ENCODE results near the gene NFASC. TPM values are rescaled to one million over a fixed set of nuclear protein-coding genes. Genes with fewer than 3 reads are reported as not detected.

Gene NFASC
- total and polyA plus RNA-seq, 9 of the 15 experiments (the other 6 are each of a cell fraction or from before 2014, with no cell fraction given), result 0.03 to 0.16 (median 0.06) TPM; not detected in 6

DNA sequence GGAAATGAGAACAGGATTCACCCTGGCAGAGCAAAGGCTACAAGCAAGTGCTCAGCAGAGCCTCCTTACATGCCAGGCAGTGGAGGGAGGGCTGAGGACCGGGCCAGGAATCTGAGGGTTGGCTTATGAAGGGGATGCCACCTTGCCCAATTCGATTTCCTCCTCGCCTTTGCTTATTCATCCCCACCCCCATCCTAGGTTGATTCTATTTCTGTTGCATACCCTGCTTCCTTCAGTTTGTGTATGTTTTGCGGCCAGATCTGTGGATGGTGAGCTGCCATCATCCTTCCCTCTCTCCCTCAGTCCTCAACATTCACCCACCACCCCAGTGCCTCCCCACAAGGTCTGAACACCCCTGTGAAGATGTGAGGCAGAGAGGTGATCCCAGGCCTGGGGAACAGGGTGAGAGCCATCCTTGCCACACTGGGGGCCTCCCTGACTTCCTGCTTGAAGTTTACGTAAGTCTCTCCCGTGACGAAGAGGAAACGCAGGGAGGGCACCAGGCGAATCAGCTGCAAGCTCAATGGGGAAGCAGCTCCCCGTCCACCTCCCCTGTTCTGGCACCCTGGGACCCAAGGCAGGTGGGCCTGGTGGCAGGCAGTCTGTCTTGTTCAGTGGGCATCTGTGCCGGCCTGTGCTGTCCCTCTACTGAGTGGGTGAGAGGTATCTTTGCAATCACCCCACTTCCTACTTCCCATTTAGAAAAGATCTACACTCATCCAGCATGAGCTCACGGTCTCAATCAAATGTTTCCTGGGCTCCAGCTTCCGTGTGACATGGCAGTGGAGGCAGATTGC is 121.7 kb downstream of the NFASC start:
- H3K27ac ChIP-seq (ENCODE audit: extremely low read depth, low read depth, low read length), result no peak overlapping the region
- ChIA-PET POLR2A (interaction anchor here (0.6 to 1.4 kb wide), 6 partner anchors 9 to 121 kb away, joined by 3 to 4 read pairs (median 4); no protein-coding TSS in a partner anchor), CTCF (ENCODE audit: low intra/inter-chr PET ratio) (no interaction called here)
- intact Hi-C loops (cut with micrococcal nuclease) (no loop called here), in situ Hi-C loops (cut with MboI) (no loop called here)
- no peaks in the 10 kb centered on the region for H3K36me3 ChIP-seq (ENCODE audit: control insufficient read depth, insufficient read depth, low read length)
- TF ChIP-seq, protein P1, sequence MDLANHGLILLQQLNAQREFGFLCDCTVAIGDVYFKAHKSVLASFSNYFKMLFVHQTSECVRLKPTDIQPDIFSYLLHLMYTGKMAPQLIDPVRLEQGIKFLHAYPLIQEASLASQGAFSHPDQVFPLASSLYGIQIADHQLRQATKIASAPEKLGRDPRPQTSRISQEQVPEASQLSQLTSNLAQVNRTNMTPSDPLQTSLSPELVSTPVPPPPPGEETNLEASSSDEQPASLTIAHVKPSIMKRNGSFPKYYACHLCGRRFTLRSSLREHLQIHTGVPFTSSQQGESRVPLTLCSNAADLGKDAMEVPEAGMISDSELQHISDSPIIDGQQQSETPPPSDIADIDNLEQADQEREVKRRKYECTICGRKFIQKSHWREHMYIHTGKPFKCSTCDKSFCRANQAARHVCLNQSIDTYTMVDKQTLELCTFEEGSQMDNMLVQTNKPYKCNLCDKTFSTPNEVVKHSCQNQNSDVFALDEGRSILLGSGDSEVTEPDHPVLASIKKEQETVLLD (IDR thresholded peaks at IDR 0.05), result no peak
- TF ChIP-seq GATA2 (CRISPR knock-in tag; IDR thresholded peaks at IDR 0.05) (no peak), TARDBP (IDR thresholded peaks at IDR 0.05) (no peak), NRF1 (conservative IDR thresholded peaks at IDR 0.05 in 1 of 2, IDR thresholded peaks at IDR 0.05 in 1 of 2) (no peak)
- TF ChIP-seq, protein P2, sequence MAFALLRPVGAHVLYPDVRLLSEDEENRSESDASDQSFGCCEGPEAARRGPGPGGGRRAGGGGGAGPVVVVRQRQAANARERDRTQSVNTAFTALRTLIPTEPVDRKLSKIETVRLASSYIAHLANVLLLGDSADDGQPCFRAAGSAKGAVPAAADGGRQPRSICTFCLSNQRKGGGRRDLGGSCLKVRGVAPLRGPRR (CRISPR knock-in tag; IDR thresholded peaks at IDR 0.05), result no peak
- TF ChIP-seq, protein P3, sequence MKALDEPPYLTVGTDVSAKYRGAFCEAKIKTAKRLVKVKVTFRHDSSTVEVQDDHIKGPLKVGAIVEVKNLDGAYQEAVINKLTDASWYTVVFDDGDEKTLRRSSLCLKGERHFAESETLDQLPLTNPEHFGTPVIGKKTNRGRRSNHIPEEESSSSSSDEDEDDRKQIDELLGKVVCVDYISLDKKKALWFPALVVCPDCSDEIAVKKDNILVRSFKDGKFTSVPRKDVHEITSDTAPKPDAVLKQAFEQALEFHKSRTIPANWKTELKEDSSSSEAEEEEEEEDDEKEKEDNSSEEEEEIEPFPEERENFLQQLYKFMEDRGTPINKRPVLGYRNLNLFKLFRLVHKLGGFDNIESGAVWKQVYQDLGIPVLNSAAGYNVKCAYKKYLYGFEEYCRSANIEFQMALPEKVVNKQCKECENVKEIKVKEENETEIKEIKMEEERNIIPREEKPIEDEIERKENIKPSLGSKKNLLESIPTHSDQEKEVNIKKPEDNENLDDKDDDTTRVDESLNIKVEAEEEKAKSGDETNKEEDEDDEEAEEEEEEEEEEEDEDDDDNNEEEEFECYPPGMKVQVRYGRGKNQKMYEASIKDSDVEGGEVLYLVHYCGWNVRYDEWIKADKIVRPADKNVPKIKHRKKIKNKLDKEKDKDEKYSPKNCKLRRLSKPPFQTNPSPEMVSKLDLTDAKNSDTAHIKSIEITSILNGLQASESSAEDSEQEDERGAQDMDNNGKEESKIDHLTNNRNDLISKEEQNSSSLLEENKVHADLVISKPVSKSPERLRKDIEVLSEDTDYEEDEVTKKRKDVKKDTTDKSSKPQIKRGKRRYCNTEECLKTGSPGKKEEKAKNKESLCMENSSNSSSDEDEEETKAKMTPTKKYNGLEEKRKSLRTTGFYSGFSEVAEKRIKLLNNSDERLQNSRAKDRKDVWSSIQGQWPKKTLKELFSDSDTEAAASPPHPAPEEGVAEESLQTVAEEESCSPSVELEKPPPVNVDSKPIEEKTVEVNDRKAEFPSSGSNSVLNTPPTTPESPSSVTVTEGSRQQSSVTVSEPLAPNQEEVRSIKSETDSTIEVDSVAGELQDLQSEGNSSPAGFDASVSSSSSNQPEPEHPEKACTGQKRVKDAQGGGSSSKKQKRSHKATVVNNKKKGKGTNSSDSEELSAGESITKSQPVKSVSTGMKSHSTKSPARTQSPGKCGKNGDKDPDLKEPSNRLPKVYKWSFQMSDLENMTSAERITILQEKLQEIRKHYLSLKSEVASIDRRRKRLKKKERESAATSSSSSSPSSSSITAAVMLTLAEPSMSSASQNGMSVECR (CRISPR knock-in tag; IDR thresholded peaks at IDR 0.05), result no peak
- H3K4me3 ChIP-seq, result no peak overlapping the region
- H3K79me2 ChIP-seq (ENCODE audit: control insufficient read depth, insufficient read depth, low read length), result no peaks in the 10 kb centered on the region
- H3K9ac ChIP-seq (ENCODE audit: insufficient read depth in 1 of 2, low read depth in 2 of 2, low read length in 2 of 2), result no peak overlapping the region
- peaks cover 66 to 91% of the 10 kb centered on the region in 2 experiments for H3K27me3 ChIP-seq (ENCODE audit: control insufficient read depth in 2 of 2, insufficient read depth in 2 of 2, low read length in 2 of 2)
- no peak for FAIRE-seq
- DNase-seq (ENCODE audit: extremely low read depth in 1 of 4, low spot score in 3 of 4), result no peak
- no peak overlapping the region for H3K4me2 ChIP-seq (ENCODE audit: insufficient read depth, low read length)
- H4K20me1 ChIP-seq (replicated peaks; ENCODE audit: control insufficient read depth, insufficient read depth, low read length), result peaks cover 21% of the 10 kb centered on the region; the same call in 1 of the 2 replicates
- 0 out of 5 replicates have a peak, but pooled peaks cover 0 to 2% of the 10 kb centered on the region in 2 experiments for H3K4me1 ChIP-seq (replicated peaks in 1 of 2; ENCODE audit: control insufficient read depth in 2 of 2, insufficient read depth in 2 of 2, low read length in 2 of 2)
- no peaks in the 10 kb centered on the region for H3K9me1 ChIP-seq (ENCODE audit: control insufficient read depth, insufficient read depth, low read length)
- no peak for ATAC-seq
- no peak overlapping the region for H2AFZ ChIP-seq (ENCODE audit: low read depth, low read length)
- no TSS peak for BruUV-seq (replicated peaks)
- H3K9me3 ChIP-seq (replicated peaks; ENCODE audit: control insufficient read depth, insufficient read depth, low read depth, low read length), result no peaks in the 10 kb centered on the region
- WGBS (ENCODE audit: insufficient coverage, low coverage, missing lambda C conversion rate), result under 1% methylated on average over 13 of the region's 13 CpGs

Data from K562 (cell line).